GM23338 (cell line): ENCODE results near the gene ACOT13. TPM values are rescaled to one million over a fixed set of nuclear protein-coding genes. Genes with fewer than 3 reads are reported as not detected.

Experiments
- ATAC-seq: fragments of 200-7000 bp; cut with Tn5 transposase; 3 replicates; pipeline ENCODE4 v1.9.1; 2020
- DNase-seq: peaks from one replicate; pipeline ENCODE4 v3.0.0-alpha.2; 2015; ENCODE audit warnings: low spot score
- H2AFZ ChIP-seq: fragments of 200-600 bp; sonication (generic); 2 replicates; pipeline ENCODE4 v1.8.0; 2016; ENCODE audit warnings: antibody characterized with exemption, mild to moderate bottlenecking, moderate library complexity
- H3F3A ChIP-seq: fragments of 200-600 bp; sonication (generic); replicated peaks from 2 replicates; pipeline ENCODE4 v1.8.0; 2017; ENCODE audit warnings: antibody characterized with exemption, mixed run types, low read depth
- H3K27ac ChIP-seq: fragments of 200-600 bp; sonication (generic); 2 replicates; pipeline ENCODE4 v1.6.1; 2016; ENCODE audit warnings: low read depth
- H3K27me3 ChIP-seq: fragments of 200-600 bp; sonication (generic); 2 replicates; pipeline ENCODE4 v1.8.0; 2016; ENCODE audit warnings: mild to moderate bottlenecking, mixed run types, moderate library complexity; ENCODE audit not compliant: insufficient read depth
- H3K36me3 ChIP-seq: fragments of 200-600 bp; sonication (generic); 2 replicates; pipeline ENCODE4 v1.8.0; 2016; ENCODE audit warnings: mild to moderate bottlenecking; ENCODE audit not compliant: insufficient read depth
- H3K4me1 ChIP-seq: fragments of 200-600 bp; sonication (generic); 2 replicates; pipeline ENCODE4 v1.8.0; 2016; ENCODE audit warnings: mild to moderate bottlenecking, moderate library complexity; ENCODE audit not compliant: insufficient read depth
- H3K4me2 ChIP-seq: fragments of 200-600 bp; sonication (generic); 2 replicates; pipeline ENCODE4 v1.7.1; 2017; ENCODE audit warnings: mixed run types
- H3K4me3 ChIP-seq: fragments of 200-600 bp; sonication (generic); 2 replicates; pipeline ENCODE4 v1.6.1; 2016; ENCODE audit warnings: mixed run types
- H3K79me2 ChIP-seq: fragments of 200-600 bp; sonication (generic); replicated peaks from 2 replicates; pipeline ENCODE4 v1.8.0; 2017; ENCODE audit warnings: mild to moderate bottlenecking; ENCODE audit not compliant: insufficient read depth
- H3K9me2 ChIP-seq: fragments of 200-600 bp; sonication (generic); 2 replicates; pipeline ENCODE4 v1.8.0; 2017; ENCODE audit not compliant: insufficient read depth
- H4K20me1 ChIP-seq: fragments of 200-600 bp; sonication (generic); replicated peaks from 2 replicates; pipeline ENCODE4 v1.8.0; 2017; ENCODE audit warnings: mild to moderate bottlenecking; ENCODE audit not compliant: insufficient read depth
- H3K27ac Mint-ChIP-seq: 2 replicates; pipeline ENCODE4 v1.8.0; 2020; ENCODE audit warnings: inconsistent platforms, mild to moderate bottlenecking, moderate library complexity, mixed read lengths
- H3K27me3 Mint-ChIP-seq: 3 replicates; pipeline ENCODE4 v1.8.0; 2022; ENCODE audit warnings: low read depth, mild to moderate bottlenecking, moderate library complexity, mixed read lengths, inconsistent platforms; ENCODE audit not compliant: insufficient read depth, poor library complexity
- H3K36me3 Mint-ChIP-seq: 3 replicates; pipeline ENCODE4 v1.8.0; 2021; ENCODE audit warnings: low read depth, mild to moderate bottlenecking, inconsistent platforms, moderate library complexity, mixed read lengths
- H3K4me1 Mint-ChIP-seq: 3 replicates; pipeline ENCODE4 v1.8.0; 2020; ENCODE audit warnings: mild to moderate bottlenecking, inconsistent platforms, mixed read lengths
- H3K4me3 Mint-ChIP-seq: 3 replicates; pipeline ENCODE4 v1.8.0; 2021; ENCODE audit warnings: moderate library complexity, mild to moderate bottlenecking, inconsistent platforms, mixed read lengths
- H3K9me3 Mint-ChIP-seq: 3 replicates; pipeline ENCODE4 v1.8.0; 2020; ENCODE audit warnings: moderate library complexity, mild to moderate bottlenecking, inconsistent platforms, mixed read lengths
- CREB1 ChIP-seq: fragments of 250-450 bp; sonication (Bioruptor Pico); IDR thresholded peaks from 2 replicates; pipeline ENCODE4 v1.5.0; 2020; ENCODE audit warnings: low read depth, mild to moderate bottlenecking, moderate library complexity
- ETS1 ChIP-seq: IDR thresholded peaks from 2 replicates; pipeline ENCODE4 v1.6.1; 2016; ENCODE audit warnings: antibody characterized with exemption
- EZH2 ChIP-seq: fragments of 200-600 bp; sonication (generic); IDR thresholded peaks from one replicate; pipeline ENCODE4 v1.8.0; 2017; ENCODE audit warnings: antibody characterized with exemption, mild to moderate bottlenecking, low read depth; ENCODE audit not compliant: unreplicated experiment
- EZH2phosphoT487 ChIP-seq: fragments of 200-600 bp; sonication (generic); IDR thresholded peaks from one replicate; pipeline ENCODE4 v1.8.1; 2018; ENCODE audit warnings: antibody characterized with exemption; ENCODE audit not compliant: unreplicated experiment
- JUNB ChIP-seq: IDR thresholded peaks from one replicate; pipeline ENCODE4 v1.6.1; 2016; ENCODE audit warnings: antibody characterized with exemption; ENCODE audit not compliant: unreplicated experiment
- NANOG ChIP-seq: IDR thresholded peaks from 2 replicates; pipeline ENCODE4 v1.6.1; 2016; ENCODE audit warnings: antibody characterized with exemption, borderline replicate concordance
- POLR2AphosphoS5 ChIP-seq: IDR thresholded peaks from 2 replicates; pipeline ENCODE4 v1.6.1; 2016; ENCODE audit warnings: antibody characterized with exemption, low read depth
- REST ChIP-seq: IDR thresholded peaks from one replicate; pipeline ENCODE4 v1.6.1; 2018; ENCODE audit warnings: antibody characterized with exemption; ENCODE audit not compliant: unreplicated experiment
- ZNF114 ChIP-seq: fragments of 250-450 bp; sonication (Bioruptor Pico); IDR thresholded peaks from 2 replicates; pipeline ENCODE4 v1.5.0; 2020; ENCODE audit warnings: mild to moderate bottlenecking, moderate library complexity
- ZNF462 ChIP-seq: fragments of 250-450 bp; sonication (Bioruptor Pico); IDR thresholded peaks from 2 replicates; pipeline ENCODE4 v1.5.0; 2020; ENCODE audit warnings: mild to moderate bottlenecking, moderate library complexity
- polyA plus RNA-seq: library from polyadenylated mRNA; unstranded; fragments of >200 nt; fragmentation: Nextera tagmentation; extraction: Ambion mirVana; gene quantifications from 2 replicates; pipeline ENCODE4 v1.2.1, GENCODE V29; 2016
- total RNA-seq: library from RNA; depleted of rRNA; stranded (reverse); fragments of >200 nt; shearing (Covaris generic); gene quantifications from 2 replicates; pipeline ENCODE4 v1.2.3, GENCODE V29; 2014

Gene ACOT13
- total and polyA plus RNA-seq, 2 experiments from 2014 or later, result 17.8 to 175 TPM

- Mint-ChIP-seq H3K27me3 (no peaks in the 10 kb centered on the region), H3K9me3 (no peaks in the 10 kb centered on the region), H3K27ac (peak overlapping the region; percentile 92), H3K36me3 (peaks cover 61% of the 10 kb centered on the region), H3K4me3 (no peak overlapping the region), H3K4me1 (peaks cover 32% of the 10 kb centered on the region)
- Histone ChIP-seq H3K9me2 (no peaks in the 10 kb centered on the region), H4K20me1 (no peaks in the 10 kb centered on the region), H2AFZ (no peak overlapping the region), H3K4me2 (0 out of 2 replicates have a peak overlapping the region, but pooled peaks have one; percentile 7), H3K4me3 (no peak overlapping the region), H3K27me3 (no peaks in the 10 kb centered on the region), H3K79me2 (peaks cover 69% of the 10 kb centered on the region), H3K4me1 (peaks cover 12% of the 10 kb centered on the region), H3K36me3 (peaks cover 9% of the 10 kb centered on the region), H3F3A (no peaks in the 10 kb centered on the region), H3K27ac (peak overlapping the region; percentile 65)
- TF ChIP-seq ZNF114 (CRISPR knock-in tag) (no peak), NANOG (no peak), REST (no peak), EZH2phosphoT487 (no peak), ZNF462 (CRISPR knock-in tag) (no peak), ETS1 (no peak), JUNB (no peak), POLR2AphosphoS5 (no peak), EZH2 (no peak), CREB1 (CRISPR knock-in tag) (no peak)
- no peak for ATAC-seq
- peak; percentile 30 for DNase-seq
These were observed 7.3 kb upstream of the ACOT13 start for GRCh38 chr6:24659561-24659960.
